GM21717 (cell line): ENCODE measurements around the gene NAE1.
"Not testable (repeated sequence)": the region's sequence is repeated elsewhere in the genome, so short reads cannot be mapped to it uniquely, and the experiment has no call there.

Experiments
- ATAC-seq: cut with Tn5 transposase; IDR thresholded peaks from one replicate; pipeline ENCODE4 v1.9.1; 2021; ENCODE audit warnings: mild to moderate bottlenecking, moderate library complexity; ENCODE audit not compliant: unreplicated experiment

The NAE1 gene

DNA sequence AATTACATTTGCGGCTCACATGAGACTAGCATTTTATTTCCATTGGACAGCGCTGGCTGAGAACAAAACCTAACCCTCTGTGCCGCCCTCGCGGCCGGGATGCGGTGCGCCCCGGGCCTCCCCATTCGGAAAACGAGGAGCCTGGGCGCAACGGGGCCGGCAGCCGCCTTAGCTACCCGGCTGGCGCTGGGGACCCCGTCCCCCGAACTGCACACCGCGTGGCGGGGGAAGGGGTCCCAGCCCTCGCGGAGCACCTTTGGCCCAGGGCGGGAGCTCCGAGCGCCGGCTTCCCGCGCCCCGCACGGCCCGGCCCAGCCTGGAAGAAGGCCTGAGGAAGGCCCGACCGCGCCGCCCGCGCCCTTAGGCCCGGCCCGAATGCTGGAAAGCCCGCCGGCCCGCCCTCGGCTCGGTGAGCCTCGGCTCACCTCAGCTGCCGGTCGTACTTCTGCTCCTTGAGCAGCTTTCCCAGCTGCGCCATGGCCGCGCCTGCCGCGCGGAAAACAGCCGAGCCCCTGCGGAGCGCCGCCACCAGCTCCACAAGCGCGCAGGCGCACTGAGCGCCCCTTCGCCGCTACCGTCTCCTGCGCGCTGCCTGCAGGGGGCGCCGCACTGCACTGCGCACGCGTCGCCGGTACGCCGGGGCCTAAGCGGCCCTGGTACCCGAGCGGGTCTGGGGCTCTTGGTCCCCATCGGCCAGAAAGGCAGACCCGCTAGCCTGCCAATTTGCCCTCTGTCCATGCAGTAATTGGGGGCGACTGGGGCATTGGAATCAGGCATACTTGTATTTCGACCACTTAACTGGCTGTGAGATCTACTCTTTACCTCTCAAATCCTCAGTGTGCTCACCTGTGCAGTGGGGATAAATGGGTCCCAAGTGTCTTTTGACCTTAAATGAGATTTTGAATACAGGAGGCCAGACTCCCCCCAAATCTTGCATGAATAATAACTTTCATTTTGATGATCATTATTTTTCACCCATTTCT is at the start of gene NAE1:
NAE1 (minus strand) TSS at position 555 of the 983 bp plus-strand sequence; CDS start at position 478, 77 bp downstream.
- ATAC-seq, result peak; percentile 87

DNA sequence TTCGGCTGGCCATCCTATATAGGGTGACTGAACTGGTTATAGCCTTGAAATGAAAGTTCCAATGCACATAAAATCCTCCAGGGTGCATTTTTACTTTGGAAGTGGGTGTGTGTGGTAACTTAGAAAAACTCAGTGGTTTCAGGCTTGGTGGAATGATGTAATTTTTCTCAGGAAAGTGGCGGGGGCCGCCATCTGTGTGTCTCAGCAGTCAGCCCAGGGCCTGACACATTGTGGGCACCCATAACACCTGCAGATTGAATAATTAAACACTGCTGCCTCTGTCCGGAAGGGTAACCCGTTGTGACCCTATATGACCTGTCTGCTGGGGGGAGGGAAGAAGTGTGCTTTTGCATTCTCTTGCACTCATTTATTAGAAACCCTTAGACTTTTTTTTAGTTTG is 47.3 kb upstream of the NAE1 start:
- no peak for ATAC-seq

DNA sequence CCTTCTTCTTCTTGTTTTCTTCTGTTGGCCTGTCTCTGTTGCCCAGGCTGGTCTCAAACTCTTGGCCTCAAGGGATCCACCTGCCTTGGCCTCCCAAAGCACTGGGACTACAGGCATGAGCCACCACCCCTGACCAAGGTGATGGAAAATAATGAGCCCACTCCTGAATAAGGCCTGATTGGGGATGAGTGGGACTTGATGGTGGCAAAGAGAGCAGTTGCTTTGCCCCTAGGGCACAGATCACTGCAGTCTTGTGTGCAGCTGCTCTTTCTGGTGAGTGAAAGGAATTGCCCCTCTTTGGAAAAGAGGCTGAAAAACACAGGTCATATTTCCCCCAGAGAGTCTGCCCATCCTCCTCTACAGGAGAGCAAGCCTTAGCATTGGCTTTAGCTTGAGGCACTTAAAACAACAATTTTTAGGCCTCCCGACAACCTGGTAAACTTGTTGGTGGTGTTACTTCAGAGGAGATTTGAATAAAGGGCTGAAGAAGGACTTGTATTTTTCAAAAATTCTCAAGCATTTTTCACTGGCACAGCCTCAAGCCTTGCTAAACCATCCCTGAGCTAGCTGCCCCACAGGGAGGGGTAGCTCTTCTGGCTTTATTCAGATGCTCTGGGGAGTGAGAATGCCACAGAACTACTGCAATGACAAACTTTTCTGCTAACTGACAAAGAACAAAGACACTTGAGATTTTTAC is 43.5 kb upstream of the NAE1 start:
- ATAC-seq, result no peak

DNA sequence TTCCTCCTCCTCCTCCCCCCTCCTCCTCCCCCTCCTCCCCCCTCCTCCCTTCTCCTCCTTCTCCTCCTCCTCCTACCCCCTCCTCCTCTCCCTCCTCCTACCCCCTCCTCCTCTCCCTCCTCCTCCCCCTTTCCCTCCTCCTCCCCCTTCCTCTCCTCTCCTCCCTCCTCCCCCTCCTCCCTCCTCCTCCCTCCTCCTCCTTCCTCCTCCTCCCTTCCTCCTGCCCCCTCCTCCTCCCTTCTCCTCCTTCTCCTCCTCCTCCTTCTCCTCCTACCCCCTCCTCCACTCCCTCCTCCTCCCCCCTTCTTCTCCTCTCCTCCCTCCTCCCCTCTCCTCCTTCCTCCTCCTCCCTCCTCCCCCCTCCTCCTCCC is 42.9 kb upstream of the NAE1 start:
- ATAC-seq, result no peak

DNA sequence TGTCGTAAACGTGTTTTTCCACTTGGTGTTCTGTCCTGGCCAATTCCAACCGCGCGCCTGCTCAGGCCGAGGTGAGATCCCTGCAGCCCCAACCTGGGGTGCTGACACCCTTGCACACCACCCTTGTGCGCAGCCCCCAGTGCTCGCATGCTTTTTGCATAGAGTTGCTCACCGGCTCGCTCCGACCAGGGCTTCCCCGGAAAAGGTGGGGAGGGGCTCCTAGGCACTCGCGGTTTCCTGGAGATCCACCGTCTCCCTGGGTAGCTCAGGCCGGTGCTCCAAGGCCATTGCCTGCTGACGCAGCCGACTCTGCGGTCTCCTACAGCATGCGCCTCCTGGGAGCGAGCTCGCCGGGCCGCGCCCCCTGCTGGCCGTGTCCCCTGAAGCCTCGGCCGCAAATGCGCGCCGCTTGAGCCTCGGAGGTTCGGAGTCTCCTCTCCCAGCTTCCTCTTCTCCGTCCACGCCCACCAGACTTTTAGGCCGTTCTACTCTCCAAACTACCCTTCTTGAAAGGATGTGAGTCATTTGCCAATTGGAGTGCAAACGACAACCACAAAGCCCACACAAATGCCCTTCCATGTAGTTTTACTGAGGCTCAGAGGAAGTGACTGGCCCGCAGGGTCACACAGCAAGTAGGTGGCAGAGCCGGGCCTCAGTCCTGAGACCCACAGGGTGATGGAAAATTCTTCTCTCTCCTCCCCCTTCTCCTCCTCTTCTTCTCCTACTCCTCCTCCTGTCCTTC is 42.3 kb upstream of the NAE1 start:
- peak; percentile 78 for ATAC-seq

DNA sequence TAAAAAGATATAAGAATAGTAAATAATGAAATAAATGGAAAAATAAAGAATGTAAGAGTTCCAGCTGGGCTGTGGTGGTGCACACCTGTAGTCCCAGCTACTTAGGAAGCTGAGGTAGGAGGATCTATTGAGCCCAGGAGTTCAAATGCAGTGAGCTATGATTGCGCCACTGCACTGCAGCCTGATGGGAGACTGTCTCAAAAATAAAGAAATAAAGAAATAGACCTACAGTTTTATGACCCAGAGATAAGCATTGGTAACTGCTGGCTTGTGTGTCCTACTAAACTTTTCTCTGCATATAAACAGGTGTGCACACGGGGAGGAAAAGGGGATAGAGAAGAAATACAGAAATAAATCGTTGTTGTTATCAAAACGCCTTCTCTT is 41.8 kb upstream of the NAE1 start:
- no peak for ATAC-seq

DNA sequence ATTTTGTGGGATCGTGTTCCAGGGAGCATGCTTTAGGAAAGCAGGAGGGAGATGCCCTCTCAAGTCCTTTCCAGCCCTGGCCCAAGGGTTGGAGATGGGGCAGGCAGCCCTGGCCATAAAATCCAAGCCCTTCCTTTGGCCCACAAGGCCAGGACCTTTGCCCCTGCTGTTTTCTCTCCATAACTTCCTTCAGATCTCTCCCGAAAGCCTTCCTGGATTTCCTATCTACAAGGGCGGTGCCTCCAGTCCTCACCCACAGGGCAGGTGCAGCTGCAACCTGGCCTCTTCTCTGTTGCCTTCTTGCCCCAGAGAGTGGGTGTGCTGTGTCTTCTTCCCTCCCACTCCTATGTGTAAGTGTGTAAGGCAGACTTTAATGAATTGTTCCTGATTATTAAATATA is 41.1 kb upstream of the NAE1 start:
- no peak for ATAC-seq

DNA sequence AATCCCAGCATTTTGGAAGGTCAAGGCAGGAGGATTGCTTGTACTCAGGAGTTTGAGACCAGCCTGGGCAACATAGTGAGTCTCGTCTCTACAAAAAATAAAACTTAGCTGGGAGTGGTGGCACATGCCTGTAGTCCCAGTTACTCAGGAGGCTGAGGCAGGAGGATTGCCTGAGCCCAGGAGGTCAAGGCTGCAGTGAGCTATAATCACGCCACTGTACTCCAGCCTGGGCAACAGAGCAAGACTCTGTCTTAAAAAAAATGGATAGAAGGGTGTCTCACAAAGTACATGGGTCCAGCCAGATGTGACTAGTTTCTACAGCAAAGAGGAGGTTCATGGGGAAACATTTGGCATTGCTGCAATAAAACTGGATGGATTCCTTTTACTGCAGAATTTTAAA is 40.6 kb upstream of the NAE1 start:
- ATAC-seq, result not testable (repeated sequence)

DNA sequence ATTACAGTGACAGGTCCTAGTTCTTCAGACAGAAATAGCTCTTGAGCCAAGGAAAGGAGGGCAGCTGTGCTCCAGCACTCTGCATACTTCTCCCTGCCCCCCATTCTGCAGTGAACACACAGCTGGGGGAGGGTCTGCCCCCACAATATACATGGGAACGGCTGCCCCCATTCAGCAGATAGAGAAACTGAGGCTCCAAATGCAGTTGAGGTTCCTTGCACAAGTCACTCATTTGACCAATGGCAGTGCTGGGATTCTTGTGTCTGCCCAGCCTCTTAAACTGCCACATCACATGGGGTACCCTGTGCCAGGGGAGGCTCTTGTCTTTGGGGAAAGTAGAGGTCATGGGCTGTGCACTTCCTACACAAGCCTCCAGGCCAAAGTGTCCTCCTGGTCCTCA is 38.6 kb upstream of the NAE1 start:
- no peak for ATAC-seq

DNA sequence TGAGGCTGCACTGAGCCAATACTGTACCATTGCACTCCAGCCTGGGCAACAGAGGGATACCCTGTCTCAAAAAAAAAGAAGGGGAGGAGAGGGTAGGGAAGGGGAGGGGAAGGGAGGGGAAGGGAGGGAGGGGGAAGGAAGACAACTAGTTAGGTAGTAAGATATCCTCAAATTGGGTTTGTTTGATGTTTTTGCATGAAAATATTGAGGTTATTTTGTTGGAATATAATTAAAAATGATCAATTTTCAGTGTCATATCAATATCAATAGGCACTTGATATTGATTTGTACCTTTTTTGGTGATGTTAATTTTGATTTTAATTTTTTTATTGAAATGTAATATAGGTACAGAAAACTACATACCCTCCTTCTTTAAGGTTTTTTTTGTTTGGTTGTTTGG is 32.9 kb upstream of the NAE1 start:
- ATAC-seq, result no peak

DNA sequence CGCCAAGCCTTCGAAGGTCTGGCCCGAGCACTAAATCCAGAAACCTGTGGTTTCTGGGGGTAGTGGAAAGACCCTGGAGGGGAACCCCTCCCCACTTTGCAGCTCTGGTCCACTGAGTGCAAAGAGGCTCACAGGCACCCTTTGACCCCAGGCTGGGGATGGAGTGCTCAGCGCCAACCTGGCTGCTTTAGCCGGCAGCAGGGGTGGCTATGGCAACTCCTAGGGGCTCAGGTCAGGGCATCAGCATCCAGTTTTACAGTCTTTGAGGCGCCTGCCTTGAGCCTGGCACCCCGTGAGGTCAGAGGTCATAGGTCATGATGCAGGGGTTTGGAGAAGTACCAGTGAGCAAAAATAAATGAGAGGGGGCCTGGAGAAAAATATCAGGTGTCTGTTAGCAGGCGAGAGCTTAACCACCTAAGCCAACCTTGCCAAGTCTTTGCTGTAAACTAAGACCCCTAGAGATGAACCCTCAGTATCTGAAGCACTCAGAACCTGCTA is 31.3 kb upstream of the NAE1 start:
- no peak for ATAC-seq

DNA sequence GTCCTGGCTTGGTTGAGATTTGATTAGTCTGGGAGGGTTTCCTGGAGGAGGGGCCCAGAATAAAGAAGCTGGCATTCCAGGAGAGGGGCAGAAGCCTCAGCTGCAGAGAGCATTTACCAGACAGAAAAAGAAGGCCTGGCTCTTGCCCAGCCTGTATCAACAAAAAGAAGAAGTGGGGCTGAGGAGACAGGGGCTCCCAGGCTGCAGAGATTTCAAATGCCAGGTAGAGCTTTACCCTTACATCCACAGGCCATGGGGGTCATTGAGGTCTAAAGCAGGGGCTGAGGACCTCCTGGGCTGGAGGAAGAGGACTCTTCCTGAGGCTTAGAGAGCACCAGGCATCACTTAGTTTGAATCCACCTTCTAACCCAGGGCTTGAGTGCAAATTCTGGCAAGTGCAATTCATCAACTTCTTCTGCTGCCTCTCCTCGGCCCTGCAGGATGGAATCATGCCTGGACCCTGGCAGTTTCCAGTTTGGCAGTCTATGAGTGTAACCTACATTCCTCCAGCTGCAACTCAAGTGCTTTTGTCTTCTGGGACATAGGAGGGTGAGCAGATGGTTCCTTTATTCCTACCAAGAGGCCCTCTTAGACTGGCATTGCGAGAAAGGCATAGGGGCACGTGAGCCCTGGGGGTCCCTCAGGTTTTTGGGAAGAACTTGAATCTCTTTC is 28.8 kb upstream of the NAE1 start:
- ATAC-seq, result peak; percentile 12

DNA sequence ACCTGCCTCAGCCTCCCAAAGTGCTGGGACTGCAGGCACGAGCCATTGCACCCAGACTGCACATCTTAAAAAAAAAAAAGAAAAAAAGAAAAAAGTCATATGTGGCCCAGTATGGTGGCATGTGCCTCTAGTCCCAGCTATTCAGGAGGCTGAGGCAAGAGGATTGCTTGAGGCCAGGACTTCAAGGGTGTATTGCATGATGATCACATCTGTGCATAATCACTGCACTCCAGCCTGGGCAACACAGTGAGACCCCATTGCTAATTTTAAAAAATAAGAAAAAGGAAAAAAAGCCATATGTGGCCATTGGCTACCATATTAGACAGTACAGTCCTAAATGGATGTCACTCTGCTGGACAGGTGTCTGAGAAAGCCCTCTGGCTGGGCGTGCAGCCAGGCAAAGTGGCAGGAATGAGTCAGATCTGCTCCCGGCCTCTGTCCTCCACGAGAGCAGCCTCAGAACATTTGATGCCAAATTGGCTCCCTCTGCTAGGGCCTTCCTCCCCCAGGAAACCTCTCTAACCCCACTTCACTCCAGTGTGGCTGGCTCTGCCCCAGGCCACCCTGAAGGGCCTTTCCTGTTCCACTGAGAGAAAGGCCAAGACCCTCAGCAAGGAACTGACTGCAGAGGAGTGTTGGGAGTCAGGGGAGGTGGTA is 28.1 kb upstream of the NAE1 start:
- ATAC-seq, result peak; percentile 52

DNA sequence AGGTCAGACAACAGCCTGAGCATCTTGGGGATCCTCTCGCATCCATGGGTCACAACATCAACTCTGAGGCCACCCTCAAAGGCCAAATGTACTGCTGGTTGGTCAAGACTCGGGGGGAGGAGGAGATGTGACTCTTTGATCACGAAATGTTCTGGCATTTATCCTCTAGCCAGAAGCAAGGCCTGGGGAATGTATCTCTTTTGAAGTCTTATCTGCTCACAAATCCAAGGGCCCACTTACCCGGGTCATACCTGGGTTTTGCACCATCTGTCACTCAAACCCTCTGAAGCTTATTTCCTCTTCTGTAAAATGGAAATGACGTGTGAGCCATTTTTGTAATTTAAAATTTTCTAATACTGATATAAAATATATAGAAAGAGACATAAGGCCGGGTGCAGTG is 26.7 kb upstream of the NAE1 start:
- ATAC-seq, result no peak

DNA sequence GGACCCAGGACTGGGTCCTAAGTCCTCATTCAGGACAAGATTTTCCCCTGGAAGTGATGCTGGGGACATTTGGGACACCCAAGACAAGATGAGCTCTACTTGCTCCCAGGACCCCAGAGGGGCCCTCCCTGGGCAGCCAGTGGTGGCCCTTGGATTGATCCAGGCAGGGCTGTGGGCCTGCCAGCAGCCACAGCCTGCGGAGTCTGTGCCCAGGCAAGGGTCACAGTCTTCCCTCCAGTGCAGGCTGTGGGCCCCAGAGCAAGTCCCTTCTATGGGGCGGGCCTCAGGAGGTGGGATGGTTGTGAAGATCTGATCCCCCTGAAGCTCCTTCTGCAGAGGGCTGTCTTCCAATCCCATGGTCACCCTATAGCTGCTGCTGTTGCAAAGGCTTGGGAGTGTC is 26.0 kb upstream of the NAE1 start:
- ATAC-seq, result no peak

DNA sequence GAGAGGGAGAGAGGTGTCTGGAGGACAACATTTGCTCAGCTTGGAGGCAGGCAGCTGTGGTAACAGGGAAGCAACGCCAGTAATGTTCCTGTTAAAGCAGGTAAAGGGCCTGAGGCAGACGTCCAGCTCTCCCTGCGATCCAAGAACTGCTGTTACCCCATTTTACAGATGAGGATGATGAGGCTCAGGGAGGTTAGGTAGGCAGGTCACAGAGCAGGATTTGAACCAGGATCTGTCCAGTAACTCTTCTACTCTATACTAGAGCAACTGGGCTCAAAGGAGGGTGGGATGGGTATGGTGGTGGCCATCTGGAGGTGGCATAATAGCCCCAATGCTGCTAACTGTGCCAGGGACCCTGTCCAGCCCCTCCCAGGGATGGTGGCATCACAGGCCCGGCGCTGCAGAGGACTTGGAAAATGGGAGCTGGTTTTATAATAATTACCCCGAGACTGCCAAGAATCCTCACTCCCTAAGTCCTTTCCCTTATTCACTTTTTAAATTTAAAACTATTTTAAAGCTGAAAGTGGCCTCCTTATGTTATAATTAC is 25.5 kb upstream of the NAE1 start:
- ATAC-seq, result no peak

DNA sequence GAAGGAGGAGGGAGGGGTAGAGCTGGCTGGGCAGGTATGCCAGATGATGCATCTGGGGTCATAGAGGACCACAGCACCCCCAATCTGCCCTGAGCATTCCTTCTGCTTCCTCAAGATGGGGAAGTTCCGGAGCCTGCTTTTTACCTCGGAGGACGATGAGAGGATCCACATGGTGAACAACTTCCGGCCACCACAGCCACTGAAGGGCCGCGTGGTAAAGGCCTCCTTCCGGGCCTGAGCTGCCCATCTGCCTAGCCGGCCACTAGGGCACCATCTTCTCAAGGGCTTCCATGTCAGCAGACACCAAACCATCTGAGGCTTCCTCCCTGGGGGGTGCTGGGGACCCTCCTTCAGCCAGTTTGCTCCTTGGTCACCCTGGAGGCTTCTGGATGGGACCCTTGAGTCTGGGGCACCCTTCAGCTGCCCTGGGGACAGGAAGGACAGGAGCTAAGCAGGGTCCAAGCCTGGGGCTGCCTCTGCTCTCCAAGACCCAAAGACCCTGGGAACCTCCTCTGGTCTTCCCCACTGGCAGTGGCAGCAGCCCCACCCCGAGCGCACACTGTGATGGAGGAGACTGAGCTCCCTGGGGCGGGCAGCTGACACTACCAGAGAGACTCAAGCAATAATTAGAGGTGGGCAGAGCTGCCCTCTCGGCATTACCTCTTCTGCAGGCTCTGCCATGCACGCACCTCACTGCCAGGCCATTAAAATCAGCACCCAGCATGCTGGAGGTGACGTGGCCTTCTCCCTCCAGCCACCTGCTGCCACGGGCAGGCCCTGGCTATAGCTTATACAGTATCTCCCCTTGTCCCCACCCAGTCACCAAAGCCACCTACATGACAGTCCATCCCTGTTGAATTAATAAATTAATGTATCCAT is 22.7 kb upstream of the NAE1 start:
- ATAC-seq, result no peak

DNA sequence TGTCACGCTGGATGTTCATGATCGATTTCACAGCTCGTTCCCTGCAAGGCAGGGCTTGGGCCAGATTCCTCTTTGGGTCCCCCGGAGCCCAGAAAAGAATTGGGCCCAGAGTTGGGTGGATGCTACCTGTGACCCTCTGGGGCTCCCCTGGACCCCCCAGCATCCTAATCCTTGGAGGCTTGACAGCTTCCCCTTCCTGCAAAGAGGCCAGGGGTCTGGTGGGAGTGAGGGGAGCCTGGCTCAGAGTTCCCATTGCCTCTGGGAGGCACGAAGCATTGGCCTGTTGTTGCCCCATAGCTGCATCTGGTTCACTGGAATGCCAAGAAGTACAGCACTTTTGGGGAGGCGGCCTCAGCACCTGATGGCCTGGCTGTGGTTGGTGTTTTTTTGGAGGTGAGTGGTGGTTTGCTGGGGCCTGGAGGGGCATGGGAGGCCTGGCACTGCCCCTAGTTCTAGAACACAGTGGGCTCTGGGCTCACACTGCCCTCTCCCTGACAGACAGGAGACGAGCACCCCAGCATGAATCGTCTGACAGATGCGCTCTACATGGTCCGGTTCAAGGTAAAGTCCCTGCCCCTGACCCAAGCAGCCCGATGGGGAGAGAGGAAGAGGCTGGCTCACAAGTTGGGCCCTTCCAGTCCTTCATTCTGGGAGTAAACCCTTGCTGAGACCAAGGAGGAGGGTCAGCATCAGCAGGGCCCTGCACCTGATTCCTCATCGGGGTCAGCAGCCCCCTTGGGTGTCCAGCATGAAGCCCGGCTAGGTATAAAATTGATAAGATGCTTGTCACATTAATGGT is 20.6 kb upstream of the NAE1 start:
- no peak for ATAC-seq
